ENCODE data around the gene ANXA2.

DNA sequence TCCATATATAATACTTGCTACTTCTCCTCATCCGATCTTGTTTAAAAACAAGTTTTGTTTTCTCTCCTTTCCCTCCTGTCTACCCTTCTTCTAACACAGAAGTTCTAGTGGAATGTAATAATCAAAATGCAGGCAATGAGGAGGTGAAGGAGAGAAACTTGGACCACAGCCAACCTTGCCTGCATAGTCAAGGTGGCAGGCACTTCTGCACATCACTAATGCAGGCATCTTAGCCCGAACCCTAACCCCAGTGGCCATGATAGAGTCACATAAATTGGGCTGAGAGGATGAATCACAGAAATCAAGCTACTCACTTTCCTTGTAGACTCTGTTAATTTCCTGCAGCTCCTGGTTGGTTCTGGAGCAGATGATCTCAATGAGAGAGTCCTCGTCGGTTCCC is 41.0 kb downstream of the ANXA2 start:
- TF ChIP-seq, protein P1, sequence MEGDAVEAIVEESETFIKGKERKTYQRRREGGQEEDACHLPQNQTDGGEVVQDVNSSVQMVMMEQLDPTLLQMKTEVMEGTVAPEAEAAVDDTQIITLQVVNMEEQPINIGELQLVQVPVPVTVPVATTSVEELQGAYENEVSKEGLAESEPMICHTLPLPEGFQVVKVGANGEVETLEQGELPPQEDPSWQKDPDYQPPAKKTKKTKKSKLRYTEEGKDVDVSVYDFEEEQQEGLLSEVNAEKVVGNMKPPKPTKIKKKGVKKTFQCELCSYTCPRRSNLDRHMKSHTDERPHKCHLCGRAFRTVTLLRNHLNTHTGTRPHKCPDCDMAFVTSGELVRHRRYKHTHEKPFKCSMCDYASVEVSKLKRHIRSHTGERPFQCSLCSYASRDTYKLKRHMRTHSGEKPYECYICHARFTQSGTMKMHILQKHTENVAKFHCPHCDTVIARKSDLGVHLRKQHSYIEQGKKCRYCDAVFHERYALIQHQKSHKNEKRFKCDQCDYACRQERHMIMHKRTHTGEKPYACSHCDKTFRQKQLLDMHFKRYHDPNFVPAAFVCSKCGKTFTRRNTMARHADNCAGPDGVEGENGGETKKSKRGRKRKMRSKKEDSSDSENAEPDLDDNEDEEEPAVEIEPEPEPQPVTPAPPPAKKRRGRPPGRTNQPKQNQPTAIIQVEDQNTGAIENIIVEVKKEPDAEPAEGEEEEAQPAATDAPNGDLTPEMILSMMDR (conservative IDR thresholded peaks at IDR 0.05; ENCODE audit: low read depth in 2 of 2) = no peak
- TF ChIP-seq EZH2 (IDR thresholded peaks at IDR 0.05; ENCODE audit: low read depth, unreplicated experiment) (no peak), EZH2phosphoT487 (IDR thresholded peaks at IDR 0.05; ENCODE audit: unreplicated experiment) (no peak), ZNF462 (CRISPR knock-in tag; IDR thresholded peaks at IDR 0.05) (no peak), POLR2AphosphoS5 (IDR thresholded peaks at IDR 0.05; ENCODE audit: low read depth) (no peak), JUNB (IDR thresholded peaks at IDR 0.05; ENCODE audit: unreplicated experiment) (no peak), STAT1 (IDR thresholded peaks at IDR 0.05; ENCODE audit: unreplicated experiment) (no peak), NANOG (IDR thresholded peaks at IDR 0.05; ENCODE audit: borderline replicate concordance) (no peak)
- TF ChIP-seq, protein P2, sequence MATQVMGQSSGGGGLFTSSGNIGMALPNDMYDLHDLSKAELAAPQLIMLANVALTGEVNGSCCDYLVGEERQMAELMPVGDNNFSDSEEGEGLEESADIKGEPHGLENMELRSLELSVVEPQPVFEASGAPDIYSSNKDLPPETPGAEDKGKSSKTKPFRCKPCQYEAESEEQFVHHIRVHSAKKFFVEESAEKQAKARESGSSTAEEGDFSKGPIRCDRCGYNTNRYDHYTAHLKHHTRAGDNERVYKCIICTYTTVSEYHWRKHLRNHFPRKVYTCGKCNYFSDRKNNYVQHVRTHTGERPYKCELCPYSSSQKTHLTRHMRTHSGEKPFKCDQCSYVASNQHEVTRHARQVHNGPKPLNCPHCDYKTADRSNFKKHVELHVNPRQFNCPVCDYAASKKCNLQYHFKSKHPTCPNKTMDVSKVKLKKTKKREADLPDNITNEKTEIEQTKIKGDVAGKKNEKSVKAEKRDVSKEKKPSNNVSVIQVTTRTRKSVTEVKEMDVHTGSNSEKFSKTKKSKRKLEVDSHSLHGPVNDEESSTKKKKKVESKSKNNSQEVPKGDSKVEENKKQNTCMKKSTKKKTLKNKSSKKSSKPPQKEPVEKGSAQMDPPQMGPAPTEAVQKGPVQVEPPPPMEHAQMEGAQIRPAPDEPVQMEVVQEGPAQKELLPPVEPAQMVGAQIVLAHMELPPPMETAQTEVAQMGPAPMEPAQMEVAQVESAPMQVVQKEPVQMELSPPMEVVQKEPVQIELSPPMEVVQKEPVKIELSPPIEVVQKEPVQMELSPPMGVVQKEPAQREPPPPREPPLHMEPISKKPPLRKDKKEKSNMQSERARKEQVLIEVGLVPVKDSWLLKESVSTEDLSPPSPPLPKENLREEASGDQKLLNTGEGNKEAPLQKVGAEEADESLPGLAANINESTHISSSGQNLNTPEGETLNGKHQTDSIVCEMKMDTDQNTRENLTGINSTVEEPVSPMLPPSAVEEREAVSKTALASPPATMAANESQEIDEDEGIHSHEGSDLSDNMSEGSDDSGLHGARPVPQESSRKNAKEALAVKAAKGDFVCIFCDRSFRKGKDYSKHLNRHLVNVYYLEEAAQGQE (IDR thresholded peaks at IDR 0.05; ENCODE audit: unreplicated experiment) = no peak

Data from GM23338 (cell line).